Measurements from ENCODE around the gene EVX2.

DNA sequence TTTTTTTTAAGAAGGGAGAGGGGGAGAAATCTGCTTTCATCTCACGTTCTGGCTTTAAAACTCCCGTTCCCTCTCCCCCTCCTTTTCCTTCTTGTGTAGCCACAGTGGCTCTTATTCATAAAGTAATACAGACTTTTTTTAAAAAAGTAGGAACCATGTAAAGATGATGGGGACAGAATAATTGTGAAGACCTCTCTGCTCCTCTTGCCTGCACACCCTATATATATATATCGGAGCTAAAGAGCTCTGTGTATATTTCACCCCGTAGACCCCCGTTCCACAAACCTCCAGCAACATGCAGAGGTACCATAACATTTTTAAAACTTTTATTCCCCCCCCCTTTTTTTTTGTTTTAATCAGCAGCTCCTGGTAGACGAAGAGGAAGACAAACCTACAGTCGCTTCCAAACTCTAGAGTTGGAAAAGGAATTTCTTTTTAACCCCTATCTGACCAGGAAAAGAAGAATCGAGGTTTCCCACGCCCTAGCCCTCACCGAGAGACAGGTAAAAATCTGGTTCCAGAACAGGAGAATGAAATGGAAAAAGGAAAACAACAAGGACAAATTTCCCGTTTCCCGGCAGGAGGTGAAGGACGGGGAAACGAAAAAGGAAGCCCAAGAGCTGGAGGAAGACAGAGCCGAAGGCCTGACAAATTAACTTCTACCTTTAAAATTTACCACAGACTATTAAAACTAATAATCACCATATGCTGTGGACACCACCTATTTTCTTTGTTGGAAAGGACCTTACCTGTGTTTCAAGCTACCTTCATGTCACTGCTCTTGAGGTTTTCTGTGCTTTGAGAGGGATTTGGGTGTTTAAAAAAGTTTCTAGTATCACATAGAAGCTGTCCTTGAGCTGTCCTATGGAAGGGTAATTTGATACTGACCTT, 47.4 kb upstream of the EVX2 start:
- TF ChIP-seq, protein P1, sequence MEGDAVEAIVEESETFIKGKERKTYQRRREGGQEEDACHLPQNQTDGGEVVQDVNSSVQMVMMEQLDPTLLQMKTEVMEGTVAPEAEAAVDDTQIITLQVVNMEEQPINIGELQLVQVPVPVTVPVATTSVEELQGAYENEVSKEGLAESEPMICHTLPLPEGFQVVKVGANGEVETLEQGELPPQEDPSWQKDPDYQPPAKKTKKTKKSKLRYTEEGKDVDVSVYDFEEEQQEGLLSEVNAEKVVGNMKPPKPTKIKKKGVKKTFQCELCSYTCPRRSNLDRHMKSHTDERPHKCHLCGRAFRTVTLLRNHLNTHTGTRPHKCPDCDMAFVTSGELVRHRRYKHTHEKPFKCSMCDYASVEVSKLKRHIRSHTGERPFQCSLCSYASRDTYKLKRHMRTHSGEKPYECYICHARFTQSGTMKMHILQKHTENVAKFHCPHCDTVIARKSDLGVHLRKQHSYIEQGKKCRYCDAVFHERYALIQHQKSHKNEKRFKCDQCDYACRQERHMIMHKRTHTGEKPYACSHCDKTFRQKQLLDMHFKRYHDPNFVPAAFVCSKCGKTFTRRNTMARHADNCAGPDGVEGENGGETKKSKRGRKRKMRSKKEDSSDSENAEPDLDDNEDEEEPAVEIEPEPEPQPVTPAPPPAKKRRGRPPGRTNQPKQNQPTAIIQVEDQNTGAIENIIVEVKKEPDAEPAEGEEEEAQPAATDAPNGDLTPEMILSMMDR (IDR thresholded peaks at IDR 0.05), result no peak
- TF ChIP-seq EP300 (IDR thresholded peaks at IDR 0.05), result no peak

Measured in suprapubic skin (tissue), 3 donors.